T-helper 1 cell treated with Interleukin-12 subunit alpha and Interleukin-12 subunit beta and Interleukin-4 antibody, amounts not matched to agents 30 ng/mL and 1 ng/mL, for 36 hours (primary cell): Measurements from ENCODE around the gene PRSS22. TPM values are rescaled to one million over a fixed set of nuclear protein-coding genes. Genes with fewer than 3 reads are reported as not detected.

ENCODE experiments used
- intact Hi-C: fragments of 100-400 bp; cut with micrococcal nuclease; formaldehyde crosslinking; loops from one replicate; pipeline ENCODE4 v1.15.1; 2024
- total RNA-seq: library from RNA; stranded (reverse); gene quantifications from 2 replicates; pipeline ENCODE4 v1.2.3, GENCODE V29; 2022

The PRSS22 gene
- not detected in 2 replicates for total RNA-seq

GRCh38 chr16:2857451-2858244 lies at the start of gene PRSS22:
Gene PRSS22 (minus strand): TSS chr16:2858170. CDS start chr16:2858104, 66 bp downstream.
- intact Hi-C loops, result no loop called here

GRCh38 chr16:2907084-2907753 lies 49.2 kb upstream of the PRSS22 start:
- intact Hi-C loops, result loop anchor here (2.0 kb wide), 1 partner anchor 68 kb away; no protein-coding TSS in a partner anchor

DNA sequence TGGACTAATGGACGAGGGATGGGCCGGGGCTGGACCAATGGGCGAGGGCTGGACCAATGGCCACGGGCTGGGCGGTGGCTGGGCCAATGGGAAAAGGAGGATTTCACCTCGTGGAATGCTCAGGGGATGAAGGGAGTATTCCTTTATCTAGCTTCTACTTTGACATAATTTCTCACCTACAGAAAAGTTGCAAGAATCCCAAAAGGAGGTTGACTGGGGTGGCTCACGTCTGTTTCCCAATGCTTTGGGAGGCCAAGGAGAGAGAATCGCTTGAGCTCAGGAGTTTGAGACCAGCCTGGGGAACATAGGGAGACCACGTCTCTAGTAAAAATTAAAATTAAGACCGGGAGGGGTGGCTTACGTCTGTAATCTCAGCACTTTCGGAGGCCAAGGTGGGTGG lies 48.0 kb upstream of the PRSS22 start:
- intact Hi-C loops, result loop anchor here (1.0 to 2.0 kb wide), 7 partner anchors 24 to 369 kb away; partner anchors contain the start of genes PAQR4 and SRRM2

- intact Hi-C loops, result loop anchor here (1.0 to 2.0 kb wide), 6 partner anchors 23 to 368 kb away; partner anchors contain the start of genes PAQR4 and SRRM2
Observed at GRCh38 chr16:2905241-2905987, 47.4 kb upstream of the PRSS22 start.

DNA sequence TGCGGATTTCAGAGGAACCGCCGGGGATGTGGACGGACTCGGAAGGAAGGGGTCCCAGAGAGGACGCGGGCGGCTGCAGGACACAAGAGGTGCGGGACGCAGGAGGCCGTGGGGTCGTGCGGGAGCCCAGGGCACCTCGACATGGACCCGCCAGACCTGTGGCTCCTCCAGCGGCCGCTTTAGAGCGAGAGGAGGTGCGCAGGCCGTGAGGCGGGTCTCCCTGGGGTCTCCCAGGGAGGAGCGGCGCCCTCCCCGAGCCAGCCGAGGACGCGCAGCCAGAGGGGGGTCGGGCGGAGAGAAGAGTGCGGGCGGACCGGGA lies 46.9 kb upstream of the PRSS22 start:
- intact Hi-C loops, result loop anchor here (1.0 to 2.0 kb wide), 10 partner anchors 8 to 368 kb away; partner anchors contain the start of genes PAQR4 and SRRM2

GRCh38 chr16:2904100-2904921 lies 46.3 kb upstream of the PRSS22 start:
- intact Hi-C loops, result loop anchor here (1.0 to 2.0 kb wide), 6 partner anchors 9 to 232 kb away; partner anchors contain the start of gene PAQR4

DNA sequence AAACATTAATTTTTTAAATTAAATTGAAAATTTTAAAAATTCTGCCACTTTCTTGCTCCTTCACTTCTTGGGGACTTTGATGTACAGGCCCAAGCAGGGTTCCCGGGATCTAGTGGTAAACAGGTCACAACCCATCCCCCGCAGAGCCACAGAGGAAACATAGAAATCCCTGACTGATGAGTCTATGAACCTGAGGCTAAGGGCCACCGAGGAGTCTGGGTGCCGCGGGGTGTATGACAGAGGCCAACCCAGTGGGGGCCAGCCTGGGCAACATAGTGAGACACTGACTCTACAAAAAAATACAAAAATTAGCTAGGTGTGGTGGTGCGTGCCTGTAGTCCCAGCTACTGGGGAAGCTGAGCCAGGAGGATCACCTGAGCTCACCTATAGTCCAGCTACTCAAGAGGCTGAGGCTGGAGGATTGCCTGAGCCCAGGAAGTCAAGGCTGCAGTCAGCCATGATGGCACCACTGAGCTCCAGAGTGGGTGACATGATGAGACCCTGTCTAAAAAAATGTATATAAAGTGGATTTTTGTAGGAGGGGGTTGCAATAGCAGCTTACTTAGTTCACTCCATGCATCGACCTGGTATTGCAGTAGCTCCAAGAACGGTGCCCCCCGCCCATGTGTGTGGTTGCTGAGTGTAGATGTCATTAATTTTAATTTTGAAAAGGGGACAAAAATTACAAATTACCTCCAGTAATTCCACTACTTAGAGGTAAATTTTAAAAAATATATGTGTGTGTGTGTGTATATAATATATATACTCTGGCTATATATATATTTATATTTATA lies 44.6 kb upstream of the PRSS22 start:
- intact Hi-C loops, result no loop called here

GRCh38 chr16:2900526-2901075 lies 42.6 kb upstream of the PRSS22 start:
- intact Hi-C loops, result no loop called here

DNA sequence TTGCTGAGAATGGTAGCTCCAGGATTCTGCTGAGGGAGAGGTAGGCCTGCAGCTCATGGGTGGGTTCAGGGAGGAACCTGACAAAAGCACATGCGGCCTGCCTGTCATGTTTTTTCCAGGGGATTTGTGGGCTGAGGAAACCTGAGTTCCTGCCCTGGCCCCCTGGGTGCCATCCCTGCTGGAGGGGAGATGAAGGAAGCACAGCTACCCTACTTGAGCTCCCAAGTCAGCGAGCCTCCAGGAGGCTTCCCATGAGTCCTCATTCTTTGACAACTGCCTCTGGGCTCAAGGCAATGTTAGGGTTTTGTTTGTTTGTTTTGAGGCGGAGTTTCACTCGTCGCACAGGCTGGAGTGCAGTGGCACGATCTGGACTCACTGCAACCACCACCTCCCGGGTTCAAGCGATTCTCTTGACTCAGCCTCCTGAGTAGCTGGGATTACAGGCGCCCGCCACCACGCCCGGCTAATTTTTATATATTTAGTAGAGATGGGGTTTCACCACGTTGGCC lies 41.6 kb upstream of the PRSS22 start:
- intact Hi-C loops, result no loop called here

DNA sequence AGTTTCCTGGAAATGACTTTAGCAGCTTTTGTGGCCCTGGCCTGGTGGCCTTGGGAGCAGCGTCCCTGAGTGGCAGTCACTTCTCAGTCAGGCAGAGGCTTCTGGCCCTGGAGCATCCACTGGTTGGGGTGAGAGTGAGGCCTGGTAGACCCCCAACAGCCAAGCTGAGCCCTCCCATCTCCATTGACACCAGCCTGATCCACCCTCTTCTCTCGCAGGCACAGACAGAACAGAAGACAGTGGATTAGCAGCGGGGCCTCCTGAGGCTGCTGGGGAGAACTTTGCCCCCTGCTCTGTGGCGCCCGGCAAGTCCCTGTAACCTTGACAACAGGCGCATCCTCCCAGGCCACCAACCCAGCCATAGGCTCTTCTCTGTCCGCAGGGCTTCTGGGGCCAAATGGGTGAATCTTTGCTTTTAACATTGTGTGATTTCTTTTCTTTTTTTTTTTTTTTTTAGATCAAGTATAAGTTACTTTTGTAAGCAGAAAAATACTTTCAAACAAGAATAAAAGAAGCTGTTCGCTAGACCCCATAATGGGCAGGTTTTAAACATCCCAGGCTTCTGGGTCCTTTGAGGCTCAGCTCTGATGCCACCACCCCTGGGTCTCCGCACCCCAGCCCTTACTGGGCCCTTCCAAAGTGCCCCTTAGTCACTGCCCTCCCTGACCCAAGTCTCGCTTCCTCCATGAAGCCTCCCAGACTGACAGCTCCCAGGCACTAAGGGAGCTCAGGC lies 41.0 kb upstream of the PRSS22 start:
- intact Hi-C loops, result no loop called here

DNA sequence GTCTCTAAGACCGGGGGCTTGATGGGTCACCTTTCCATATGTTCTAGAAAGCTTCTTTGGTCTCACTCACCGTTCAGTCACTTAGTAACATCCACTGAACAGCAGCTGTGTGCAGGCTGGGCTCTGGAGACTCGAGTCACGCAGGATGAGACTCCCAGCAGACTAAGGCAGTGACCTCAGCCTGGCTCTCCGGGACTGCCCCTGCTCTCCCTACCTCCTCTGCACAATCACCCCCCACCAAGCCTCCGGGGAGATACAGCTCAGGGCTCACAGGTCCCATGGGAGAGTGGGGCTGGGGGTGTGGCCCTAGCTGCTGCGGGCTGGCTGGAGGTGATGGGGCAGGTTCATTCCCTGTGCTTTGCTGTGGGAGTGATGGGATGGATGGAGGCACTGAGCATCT lies 39.1 kb upstream of the PRSS22 start:
- intact Hi-C loops, result no loop called here

DNA sequence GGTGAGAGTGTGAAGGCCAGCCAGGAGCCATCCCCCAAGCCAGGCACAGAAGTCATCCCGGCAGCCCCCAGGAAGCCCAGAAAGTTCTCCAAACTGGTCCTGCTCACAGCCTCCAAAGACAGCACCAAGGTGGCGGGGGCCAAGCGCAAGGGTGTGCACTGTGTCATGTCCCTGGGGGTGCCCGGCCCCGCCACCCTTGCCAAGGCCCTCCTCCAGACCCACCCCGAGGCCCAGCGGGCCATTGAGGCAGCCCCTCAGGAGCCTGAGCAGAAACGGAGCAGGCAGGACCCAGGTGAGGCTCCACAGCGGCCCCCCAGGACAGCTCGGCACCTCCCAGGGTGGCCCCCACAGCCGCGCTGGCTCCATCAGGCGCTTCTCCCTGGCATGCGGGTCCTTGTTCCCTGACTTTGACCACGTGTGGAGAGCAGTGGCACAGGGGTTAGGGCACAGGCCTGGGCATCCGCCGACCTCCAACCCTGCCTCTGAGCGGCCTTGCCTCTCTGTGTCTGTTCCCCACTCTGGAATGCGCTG lies 38.6 kb upstream of the PRSS22 start:
- intact Hi-C loops, result no loop called here

DNA sequence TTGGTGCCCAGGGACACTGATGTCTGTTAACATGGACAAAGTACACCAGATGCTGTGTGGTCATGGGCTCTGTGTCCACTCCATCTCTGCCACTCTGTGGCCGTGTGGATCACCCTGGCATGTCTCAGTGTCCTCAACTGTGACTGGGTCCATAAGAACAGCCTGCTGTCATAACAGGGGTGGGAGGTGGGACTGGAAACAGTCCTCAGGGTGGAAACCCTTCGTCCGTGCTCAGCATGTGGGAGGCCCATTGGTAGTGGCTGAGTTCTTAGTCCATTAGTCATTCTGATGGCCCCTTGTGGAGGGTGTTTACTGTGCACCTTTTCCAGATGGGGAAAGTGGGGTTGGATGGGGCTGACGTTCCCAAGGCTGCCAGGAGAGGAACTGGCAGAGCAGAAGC lies 37.8 kb upstream of the PRSS22 start:
- intact Hi-C loops, result no loop called here

GRCh38 chr16:2894231-2894630 lies 36.3 kb upstream of the PRSS22 start:
- intact Hi-C loops, result no loop called here

GRCh38 chr16:2884041-2884451 lies 26.1 kb upstream of the PRSS22 start:
- intact Hi-C loops, result no loop called here

GRCh38 chr16:2883458-2883908 lies 25.5 kb upstream of the PRSS22 start:
- intact Hi-C loops, result loop anchor here (1.0 to 2.0 kb wide), 3 partner anchors 28 to 201 kb away; partner anchors contain the start of genes FLYWCH1, KCTD5 and PAQR4

DNA sequence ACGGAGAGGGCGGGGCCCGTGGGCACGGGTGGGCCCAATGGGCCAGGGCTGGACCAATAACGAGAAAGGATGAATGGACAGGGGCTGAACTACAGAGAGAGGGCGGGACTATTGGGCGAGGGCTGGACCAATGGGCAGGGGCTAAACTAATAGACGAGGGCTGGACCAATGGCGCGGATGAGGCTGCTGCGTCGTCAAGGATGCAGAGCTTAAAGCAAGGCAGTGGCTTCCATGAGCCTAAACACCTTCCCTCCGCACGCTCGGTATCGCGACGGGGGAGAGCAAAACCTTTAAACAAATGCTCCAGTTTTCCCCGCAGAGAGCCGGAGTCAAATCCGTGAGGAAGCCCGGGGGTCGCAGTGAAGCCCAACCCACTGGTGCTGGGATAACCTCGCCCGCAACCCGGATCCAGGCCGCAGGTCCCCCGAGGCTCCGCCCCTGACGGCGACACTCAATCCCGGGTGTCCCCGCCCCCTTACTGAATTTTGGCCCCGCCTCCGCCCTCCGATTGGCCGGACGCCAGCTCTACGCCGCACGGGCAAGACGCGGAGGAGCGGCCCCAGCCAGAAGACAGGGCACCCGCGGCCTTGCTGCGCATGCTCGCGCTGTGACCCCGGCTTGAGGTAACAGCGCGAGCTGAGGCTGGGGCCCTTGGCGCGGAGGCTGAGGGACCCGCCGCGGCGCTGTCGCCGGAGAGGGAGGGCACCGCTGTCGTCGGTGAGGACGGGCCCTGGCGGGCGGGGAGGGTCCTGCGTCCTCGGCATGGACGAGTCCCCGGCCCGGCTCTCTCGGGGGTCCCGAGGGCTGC lies 24.9 kb upstream of the PRSS22 start, which contains the start of gene FLYWCH2:
TSS of gene FLYWCH2 (plus strand) at position 566 of the 808 bp plus-strand sequence. CDS start 13,235 bp downstream, outside the sequence.
- intact Hi-C loops, result loop anchor here (1.0 to 2.0 kb wide), 8 partner anchors 9 to 200 kb away; partner anchors contain the start of genes FLYWCH1, KCTD5, PAQR4 and SRRM2
